AG04449 (cell line): ENCODE data around the gene TERT.

Experiments used
- CTCF ChIA-PET: fragments of 350-600 bp; formaldehyde crosslinking; extraction: SDS; loops from one replicate; lab custom pipeline; 2021; ENCODE audit warnings: antibody characterized with exemption; lab: Yijun Ruan, JAX
- POLR2A ChIA-PET: fragments of 400-600, 350-600 bp; formaldehyde crosslinking; extraction: SDS; loops from one replicate; lab custom pipeline; 2020; ENCODE audit warnings: antibody characterized with exemption, inconsistent platforms; lab: Yijun Ruan, JAX
- DNase-seq: peaks from one replicate; pipeline ENCODE4 v3.0.0-alpha.2; 2010; ENCODE audit warnings: low read depth, low spot score
- H3K4me3 ChIP-seq: 2 replicates; pipeline ENCODE4 v1.5.1; 2011; ENCODE audit warnings: low read depth, mild to moderate bottlenecking, control low read depth, low read length
- CTCF ChIP-seq: IDR thresholded peaks from one replicate; pipeline ENCODE4 v1.5.1; 2011; ENCODE audit warnings: mild to moderate bottlenecking, moderate library complexity, low read length, control low read depth, inconsistent platforms; ENCODE audit not compliant: insufficient read depth; ENCODE audit errors: missing control alignments

The TERT gene

DNA sequence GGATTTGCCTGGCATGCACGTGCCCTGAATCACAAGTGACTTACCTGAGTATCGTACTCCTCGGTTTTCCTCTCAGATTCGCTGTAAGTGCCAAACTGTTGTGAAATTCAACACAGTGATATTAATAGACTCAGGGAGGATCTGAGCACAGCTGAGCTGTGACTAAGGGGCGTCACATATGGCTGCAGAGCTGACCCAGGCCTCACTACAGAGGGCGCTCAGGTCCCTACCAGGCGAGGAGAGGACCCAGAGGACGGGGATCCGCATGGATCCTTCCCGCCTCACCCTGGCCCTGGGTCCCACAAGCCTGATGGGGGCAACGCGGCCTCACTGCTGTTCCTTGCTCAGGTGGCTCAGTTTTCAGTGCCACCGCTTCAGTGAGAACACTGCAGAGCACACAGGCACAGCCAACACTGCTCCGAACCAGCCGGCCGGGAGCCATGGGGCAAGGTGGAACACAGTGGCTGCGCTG lies 29.9 kb upstream of the TERT start:
- ChIA-PET POLR2A (no interaction called here), CTCF (no interaction called here)
- TF ChIP-seq CTCF: no peak
- no peak for DNase-seq
- no peak overlapping the region for H3K4me3 ChIP-seq

- no peak for TF ChIP-seq CTCF
- DNase-seq: no peak
- POLR2A ChIA-PET: no interaction called here
- CTCF ChIA-PET: interaction anchor here (0.8 kb wide), 1 partner anchor 157 kb away, joined by 3 read pairs; no protein-coding TSS in a partner anchor
- no peak overlapping the region for H3K4me3 ChIP-seq
These were observed 29.4 kb upstream of the TERT start for GRCh38 chr5:1324301-1324700.

DNA sequence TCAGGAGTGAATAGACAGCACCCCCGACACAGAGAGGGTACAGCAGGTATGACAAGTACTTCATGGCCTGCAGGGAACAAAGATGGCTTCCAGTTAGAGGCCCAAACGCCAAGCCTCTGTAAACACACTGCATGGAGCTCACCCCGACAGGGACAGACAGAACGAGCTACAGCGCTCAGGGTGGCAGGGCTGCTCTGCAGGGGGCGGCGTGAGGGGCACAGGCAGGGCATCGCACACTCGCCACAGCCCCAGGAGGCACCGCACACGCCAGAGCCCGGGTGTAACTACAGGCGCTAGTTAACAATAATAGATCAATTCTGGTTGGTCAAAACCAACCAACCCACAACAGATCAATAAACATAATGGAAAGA lies 28.9 kb upstream of the TERT start:
- H3K4me3 ChIP-seq: no peak overlapping the region
- no peak for DNase-seq
- CTCF ChIA-PET: interaction anchor here (0.8 kb wide), 1 partner anchor 157 kb away, joined by 3 read pairs; no protein-coding TSS in a partner anchor
- POLR2A ChIA-PET: no interaction called here
- no peak for TF ChIP-seq CTCF

GRCh38 chr5:1322955-1323802 lies 28.3 kb upstream of the TERT start:
- CTCF ChIA-PET: interaction anchor here (0.8 kb wide), 1 partner anchor 156 kb away, joined by 3 read pairs; no protein-coding TSS in a partner anchor
- POLR2A ChIA-PET: no interaction called here
- no peak for TF ChIP-seq CTCF
- no peak for DNase-seq
- H3K4me3 ChIP-seq: no peak overlapping the region

GRCh38 chr5:1322036-1322900 lies 27.4 kb upstream of the TERT start:
- POLR2A ChIA-PET: no interaction called here
- no peak overlapping the region for H3K4me3 ChIP-seq
- CTCF ChIA-PET: no interaction called here
- DNase-seq: no peak
- TF ChIP-seq CTCF: no peak

GRCh38 chr5:1321576-1321975 lies 26.7 kb upstream of the TERT start:
- CTCF ChIA-PET: no interaction called here
- POLR2A ChIA-PET: no interaction called here
- no peak for DNase-seq
- H3K4me3 ChIP-seq: no peak overlapping the region
- TF ChIP-seq CTCF: no peak
